KMS-11 (cell line): ENCODE results near the gene BPTF.
"Not testable (repeated sequence)": the region's sequence is repeated elsewhere in the genome, so short reads cannot be mapped to it uniquely, and the experiment has no call there.

Experiments
- H2AFZ ChIP-seq: fragments of 200-600 bp; sonication (generic); 2 replicates; pipeline ENCODE4 v1.6.1; 2016; ENCODE audit warnings: antibody characterized with exemption, mixed run types, low read depth
- H3K27ac ChIP-seq: fragments of 200-600 bp; sonication (generic); 2 replicates; pipeline ENCODE4 v1.6.1; 2016; ENCODE audit warnings: mild to moderate bottlenecking, mixed run types
- H3K27me3 ChIP-seq: fragments of 200-600 bp; sonication (generic); 2 replicates; pipeline ENCODE4 v1.6.1; 2017; ENCODE audit warnings: mild to moderate bottlenecking, low read depth, mixed run types, moderate library complexity; ENCODE audit not compliant: insufficient read depth
- H3K36me3 ChIP-seq: fragments of 200-600 bp; sonication (generic); 2 replicates; pipeline ENCODE4 v1.6.1; 2017; ENCODE audit warnings: mild to moderate bottlenecking, mixed run types; ENCODE audit not compliant: insufficient read depth
- H3K4me1 ChIP-seq: fragments of 200-600 bp; sonication (generic); 2 replicates; pipeline ENCODE4 v1.6.1; 2016; ENCODE audit warnings: mild to moderate bottlenecking, low read depth, mixed run types; ENCODE audit not compliant: poor library complexity, severe bottlenecking
- H3K4me2 ChIP-seq: fragments of 200-600 bp; sonication (generic); 2 replicates; pipeline ENCODE4 v1.7.0; 2016; ENCODE audit warnings: mild to moderate bottlenecking, mixed run types
- H3K4me3 ChIP-seq: fragments of 200-600 bp; sonication (generic); IDR thresholded peaks from 2 replicates; pipeline ENCODE4 v1.6.1; 2017; ENCODE audit warnings: low read depth, low read length, mixed read lengths; ENCODE audit not compliant: insufficient read depth
- H3K79me2 ChIP-seq: fragments of 200-600 bp; sonication (generic); 2 replicates; pipeline ENCODE4 v1.6.1; 2016; ENCODE audit warnings: low read depth, mixed run types; ENCODE audit not compliant: insufficient read depth
- H3K9ac ChIP-seq: fragments of 200-600 bp; sonication (generic); 2 replicates; pipeline ENCODE4 v1.6.1; 2016; ENCODE audit warnings: mild to moderate bottlenecking, mixed run types
- H4K20me1 ChIP-seq: fragments of 200-600 bp; sonication (generic); 2 replicates; pipeline ENCODE4 v1.6.1; 2016; ENCODE audit warnings: mild to moderate bottlenecking, mixed run types; ENCODE audit not compliant: insufficient read depth
- TF ChIP-seq, protein P1 (sequence below): fragments of 200-600 bp; sonication (generic); conservative IDR thresholded peaks from 2 replicates; pipeline ENCODE4 v1.6.1; 2017; ENCODE audit warnings: low read depth, mild to moderate bottlenecking, antibody characterized with exemption, low read length, moderate library complexity, mixed read lengths

The BPTF gene

DNA sequence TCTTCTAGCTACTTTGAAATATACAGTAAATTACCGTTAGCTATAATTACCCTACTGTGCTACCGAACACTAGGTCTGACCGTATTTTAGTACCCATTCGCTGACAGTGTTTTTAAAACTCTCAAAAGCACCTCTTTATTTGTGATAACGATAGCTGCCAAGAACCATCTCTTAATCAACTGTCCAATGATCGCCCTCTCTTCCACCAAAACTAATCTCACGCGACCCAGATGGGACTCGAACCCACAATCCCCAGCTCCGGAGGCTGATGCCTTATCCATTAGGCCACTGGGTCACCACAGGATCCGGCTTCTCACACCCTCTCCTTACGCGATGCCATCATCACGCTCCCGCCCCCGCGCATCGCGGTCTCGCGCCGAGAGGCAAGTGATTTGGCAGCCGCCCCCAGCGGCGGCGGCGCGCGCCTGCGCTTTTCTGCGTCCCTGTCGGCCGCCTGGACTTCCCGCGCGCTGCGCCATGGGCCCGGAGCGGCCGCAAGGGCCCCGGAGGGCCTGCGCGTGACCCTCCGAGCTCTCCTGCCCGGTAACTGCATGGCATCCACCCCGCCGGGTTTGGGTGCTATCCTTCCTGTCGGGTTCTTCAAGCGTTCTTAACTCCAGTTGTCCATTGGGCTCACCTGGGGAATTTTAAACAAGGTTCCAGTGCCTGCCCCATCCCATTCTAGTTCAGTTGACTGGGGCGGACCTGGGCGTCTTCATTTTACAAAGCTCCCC, 194.5 kb downstream of the BPTF start:
- H4K20me1 ChIP-seq: no peaks in the 10 kb centered on the region
- TF ChIP-seq, protein P1, sequence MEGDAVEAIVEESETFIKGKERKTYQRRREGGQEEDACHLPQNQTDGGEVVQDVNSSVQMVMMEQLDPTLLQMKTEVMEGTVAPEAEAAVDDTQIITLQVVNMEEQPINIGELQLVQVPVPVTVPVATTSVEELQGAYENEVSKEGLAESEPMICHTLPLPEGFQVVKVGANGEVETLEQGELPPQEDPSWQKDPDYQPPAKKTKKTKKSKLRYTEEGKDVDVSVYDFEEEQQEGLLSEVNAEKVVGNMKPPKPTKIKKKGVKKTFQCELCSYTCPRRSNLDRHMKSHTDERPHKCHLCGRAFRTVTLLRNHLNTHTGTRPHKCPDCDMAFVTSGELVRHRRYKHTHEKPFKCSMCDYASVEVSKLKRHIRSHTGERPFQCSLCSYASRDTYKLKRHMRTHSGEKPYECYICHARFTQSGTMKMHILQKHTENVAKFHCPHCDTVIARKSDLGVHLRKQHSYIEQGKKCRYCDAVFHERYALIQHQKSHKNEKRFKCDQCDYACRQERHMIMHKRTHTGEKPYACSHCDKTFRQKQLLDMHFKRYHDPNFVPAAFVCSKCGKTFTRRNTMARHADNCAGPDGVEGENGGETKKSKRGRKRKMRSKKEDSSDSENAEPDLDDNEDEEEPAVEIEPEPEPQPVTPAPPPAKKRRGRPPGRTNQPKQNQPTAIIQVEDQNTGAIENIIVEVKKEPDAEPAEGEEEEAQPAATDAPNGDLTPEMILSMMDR: peak; percentile 50
- no peaks in the 10 kb centered on the region for H3K79me2 ChIP-seq
- H3K27me3 ChIP-seq: no peaks in the 10 kb centered on the region
- H3K4me2 ChIP-seq: peak overlapping the region; percentile 56
- peak overlapping the region; percentile 36 for H3K4me3 ChIP-seq
- H2AFZ ChIP-seq: peak overlapping the region; percentile 82
- no peaks in the 10 kb centered on the region for H3K36me3 ChIP-seq
- peak overlapping the region; percentile 66; the same call in 1 of the 2 replicates for H3K9ac ChIP-seq
- peaks cover 15% of the 10 kb centered on the region for H3K4me1 ChIP-seq
- H3K27ac ChIP-seq: peak overlapping the region; percentile 68

DNA sequence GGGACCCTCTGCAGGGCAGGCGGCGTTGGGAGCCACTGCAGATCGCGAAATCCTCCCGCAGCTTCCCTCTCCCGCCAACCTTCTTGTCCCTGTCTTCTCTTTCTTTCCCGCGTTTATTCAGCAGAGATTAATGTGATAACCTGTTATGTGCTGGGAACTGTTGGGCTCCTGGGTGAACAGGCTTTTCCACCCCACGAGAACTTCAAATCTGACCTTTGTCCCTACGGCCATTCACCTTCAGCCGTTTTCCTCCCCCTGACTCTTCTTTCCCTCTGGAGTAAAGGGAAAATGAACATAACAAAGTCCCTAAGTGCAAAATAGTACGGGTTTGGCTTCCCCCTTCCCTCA, 195.1 kb downstream of the BPTF start:
- TF ChIP-seq, protein P1: no peak
- no peaks in the 10 kb centered on the region for H3K36me3 ChIP-seq
- H3K9ac ChIP-seq: peak overlapping the region; percentile 66; the same call in 1 of the 2 replicates
- no peaks in the 10 kb centered on the region for H3K27me3 ChIP-seq
- peak overlapping the region; percentile 56 for H3K4me2 ChIP-seq
- peak overlapping the region; percentile 68 for H3K27ac ChIP-seq
- peaks cover 15% of the 10 kb centered on the region for H3K4me1 ChIP-seq
- no peaks in the 10 kb centered on the region for H4K20me1 ChIP-seq
- H3K79me2 ChIP-seq: no peaks in the 10 kb centered on the region
- peak overlapping the region; percentile 82 for H2AFZ ChIP-seq
- peak overlapping the region; percentile 36 for H3K4me3 ChIP-seq

DNA sequence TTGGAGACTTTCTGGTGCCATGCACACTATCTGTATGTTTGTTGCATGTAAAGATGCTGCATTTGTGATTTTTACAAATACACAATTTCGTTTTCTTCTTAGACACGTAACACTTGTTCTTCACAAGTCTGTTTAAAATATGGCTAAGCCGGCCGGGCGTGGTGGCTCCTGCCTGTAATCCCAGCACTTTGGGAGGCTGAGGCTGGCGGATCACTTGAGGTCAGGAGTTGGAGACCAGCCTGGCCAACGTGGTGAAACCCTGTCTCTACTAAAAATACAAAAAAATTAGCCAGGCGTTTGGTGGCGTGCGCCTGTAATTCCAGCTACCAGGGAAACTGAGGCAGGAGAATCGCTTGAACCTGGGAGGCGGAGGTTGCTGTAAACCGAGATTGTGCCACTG, 195.5 kb downstream of the BPTF start:
- peaks cover 15% of the 10 kb centered on the region for H3K4me1 ChIP-seq
- peak overlapping the region; percentile 68 for H3K27ac ChIP-seq
- not testable (repeated sequence) for H3K79me2 ChIP-seq, H3K27me3 ChIP-seq, H4K20me1 ChIP-seq, H3K36me3 ChIP-seq
- peak overlapping the region; percentile 82 for H2AFZ ChIP-seq
- peak overlapping the region; percentile 56 for H3K4me2 ChIP-seq
- H3K4me3 ChIP-seq: peak overlapping the region; percentile 36
- H3K9ac ChIP-seq: peak overlapping the region; percentile 66; the same call in 1 of the 2 replicates

DNA sequence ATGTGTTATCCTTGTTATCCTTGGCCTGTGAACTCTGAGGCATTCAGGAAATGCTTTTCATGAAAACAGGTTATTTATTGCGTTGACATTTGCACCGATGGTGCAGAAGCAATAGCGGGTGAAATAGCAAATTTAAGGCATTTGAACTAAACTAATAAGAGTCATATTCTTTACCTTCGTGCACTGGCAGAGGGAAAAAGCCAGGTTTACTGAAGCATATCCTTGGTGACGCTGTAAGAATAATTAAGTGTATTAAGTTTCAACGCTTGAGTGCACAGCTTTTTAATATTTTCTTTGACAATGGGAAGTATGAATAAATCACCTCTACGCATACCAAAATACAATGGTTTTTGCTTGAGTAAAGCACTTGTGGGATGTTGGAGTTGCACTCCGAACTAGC, 196.7 kb downstream of the BPTF start:
- no peak overlapping the region for H3K4me3 ChIP-seq
- H3K9ac ChIP-seq: no peak overlapping the region
- no peak overlapping the region for H3K4me2 ChIP-seq
- H2AFZ ChIP-seq: no peak overlapping the region
- TF ChIP-seq, protein P1: no peak
- H3K4me1 ChIP-seq: peaks cover 15% of the 10 kb centered on the region
- no peaks in the 10 kb centered on the region for H3K79me2 ChIP-seq
- H3K27ac ChIP-seq: no peak overlapping the region
- H3K36me3 ChIP-seq: no peaks in the 10 kb centered on the region
- H3K27me3 ChIP-seq: no peaks in the 10 kb centered on the region
- H4K20me1 ChIP-seq: no peaks in the 10 kb centered on the region

DNA sequence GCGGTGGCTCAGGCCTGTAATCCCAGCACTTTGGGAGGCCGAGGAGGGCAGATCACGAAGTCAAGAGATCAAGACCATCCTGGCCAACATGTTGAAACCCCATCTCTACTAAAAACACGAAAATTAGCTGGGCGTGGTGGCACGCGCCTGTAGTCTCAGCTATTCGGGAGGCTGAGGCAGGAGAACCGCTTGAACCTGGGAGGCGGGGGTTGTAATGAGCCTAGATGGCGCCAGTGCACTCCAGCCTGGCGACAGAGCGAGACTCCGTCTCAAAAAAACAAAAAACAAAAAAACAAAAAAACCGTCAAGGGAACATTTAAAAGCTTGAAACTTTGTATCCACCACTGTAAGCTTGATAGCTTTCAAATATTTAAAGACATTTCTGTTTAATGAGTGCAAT, 197.2 kb downstream of the BPTF start:
- H3K4me1 ChIP-seq: peaks cover 15% of the 10 kb centered on the region
- not testable (repeated sequence) for H3K36me3 ChIP-seq, H3K4me2 ChIP-seq, H4K20me1 ChIP-seq, H3K27me3 ChIP-seq, H3K79me2 ChIP-seq, H3K9ac ChIP-seq, H3K27ac ChIP-seq, H2AFZ ChIP-seq, H3K4me3 ChIP-seq
